Activated CD4-positive, alpha-beta T cell treated with anti-CD3 and anti-CD28 coated beads, Interleukin-2, Interleukin-6, amounts not matched to agents 100 ng/mL and 50 ng/mL, durations not matched to agents 16 hours and 8 hours (primary cell): ENCODE measurements around the gene NCKAP1.

Source experiments
- DNase-seq: peaks from one replicate; pipeline ENCODE4 v3.0.0-alpha.2; 2020

Gene NCKAP1

GRCh38 chr2:182866461-182867406 lies 171.5 kb downstream of the NCKAP1 start, which contains the start of gene FRZB:
Gene FRZB, minus strand, starts transcription at chr2:182866637. Its CDS starts 85 bp downstream, at chr2:182866552.
- no peak for DNase-seq

- no peak for DNase-seq
Observed at GRCh38 chr2:182866095-182866460, 172.2 kb downstream of the NCKAP1 start.

- no peak for DNase-seq
Observed at GRCh38 chr2:182864949-182865570, 173.2 kb downstream of the NCKAP1 start.

GRCh38 chr2:182863642-182864041 lies 174.6 kb downstream of the NCKAP1 start:
- DNase-seq, result no peak

GRCh38 chr2:182862091-182862490 lies 176.2 kb downstream of the NCKAP1 start:
- no peak for DNase-seq

GRCh38 chr2:182860858-182861257 lies 177.4 kb downstream of the NCKAP1 start:
- DNase-seq, result no peak
